GM23338 (cell line): ENCODE data around the gene NDST4.

Experiments
- CREB1 ChIP-seq: fragments of 250-450 bp; sonication (Bioruptor Pico); IDR thresholded peaks from 2 replicates; pipeline ENCODE4 v1.5.0; 2020; ENCODE audit warnings: low read depth, mild to moderate bottlenecking, moderate library complexity
- EZH2 ChIP-seq: fragments of 200-600 bp; sonication (generic); IDR thresholded peaks from one replicate; pipeline ENCODE4 v1.8.0; 2017; ENCODE audit warnings: antibody characterized with exemption, mild to moderate bottlenecking, low read depth; ENCODE audit not compliant: unreplicated experiment
- EZH2phosphoT487 ChIP-seq: fragments of 200-600 bp; sonication (generic); IDR thresholded peaks from one replicate; pipeline ENCODE4 v1.8.1; 2018; ENCODE audit warnings: antibody characterized with exemption; ENCODE audit not compliant: unreplicated experiment
- JUNB ChIP-seq: IDR thresholded peaks from one replicate; pipeline ENCODE4 v1.6.1; 2016; ENCODE audit warnings: antibody characterized with exemption; ENCODE audit not compliant: unreplicated experiment
- POLR2AphosphoS5 ChIP-seq: IDR thresholded peaks from 2 replicates; pipeline ENCODE4 v1.6.1; 2016; ENCODE audit warnings: antibody characterized with exemption, low read depth
- STAT1 ChIP-seq: IDR thresholded peaks from one replicate; pipeline ENCODE4 v1.6.1; 2016; ENCODE audit warnings: antibody characterized with exemption; ENCODE audit not compliant: unreplicated experiment
- ZNF114 ChIP-seq: fragments of 250-450 bp; sonication (Bioruptor Pico); IDR thresholded peaks from 2 replicates; pipeline ENCODE4 v1.5.0; 2020; ENCODE audit warnings: mild to moderate bottlenecking, moderate library complexity
- ZNF331 ChIP-seq: fragments of 250-450 bp; sonication (Bioruptor Pico); IDR thresholded peaks from 2 replicates; pipeline ENCODE4 v1.5.0; 2020; ENCODE audit warnings: low read depth, mild to moderate bottlenecking, moderate library complexity
- ZNF462 ChIP-seq: fragments of 250-450 bp; sonication (Bioruptor Pico); IDR thresholded peaks from 2 replicates; pipeline ENCODE4 v1.5.0; 2020; ENCODE audit warnings: mild to moderate bottlenecking, moderate library complexity
- TF ChIP-seq, protein P1 (sequence below), 2 experiments: fragments of 200-600 bp in 1 of 2; sonication (generic) in 1 of 2; conservative IDR thresholded peaks; 2 replicates each; pipeline versions ENCODE4 v1.5.1 to v1.6.1; 2016 to 2017; ENCODE audit warnings: antibody characterized with exemption in 2 of 2, low read depth in 2 of 2, mild to moderate bottlenecking in 2 of 2, moderate library complexity in 1 of 2
- TF ChIP-seq, protein P2 (sequence below): IDR thresholded peaks from one replicate; pipeline ENCODE4 v1.6.1; 2018; ENCODE audit warnings: antibody characterized with exemption; ENCODE audit not compliant: unreplicated experiment

DNA sequence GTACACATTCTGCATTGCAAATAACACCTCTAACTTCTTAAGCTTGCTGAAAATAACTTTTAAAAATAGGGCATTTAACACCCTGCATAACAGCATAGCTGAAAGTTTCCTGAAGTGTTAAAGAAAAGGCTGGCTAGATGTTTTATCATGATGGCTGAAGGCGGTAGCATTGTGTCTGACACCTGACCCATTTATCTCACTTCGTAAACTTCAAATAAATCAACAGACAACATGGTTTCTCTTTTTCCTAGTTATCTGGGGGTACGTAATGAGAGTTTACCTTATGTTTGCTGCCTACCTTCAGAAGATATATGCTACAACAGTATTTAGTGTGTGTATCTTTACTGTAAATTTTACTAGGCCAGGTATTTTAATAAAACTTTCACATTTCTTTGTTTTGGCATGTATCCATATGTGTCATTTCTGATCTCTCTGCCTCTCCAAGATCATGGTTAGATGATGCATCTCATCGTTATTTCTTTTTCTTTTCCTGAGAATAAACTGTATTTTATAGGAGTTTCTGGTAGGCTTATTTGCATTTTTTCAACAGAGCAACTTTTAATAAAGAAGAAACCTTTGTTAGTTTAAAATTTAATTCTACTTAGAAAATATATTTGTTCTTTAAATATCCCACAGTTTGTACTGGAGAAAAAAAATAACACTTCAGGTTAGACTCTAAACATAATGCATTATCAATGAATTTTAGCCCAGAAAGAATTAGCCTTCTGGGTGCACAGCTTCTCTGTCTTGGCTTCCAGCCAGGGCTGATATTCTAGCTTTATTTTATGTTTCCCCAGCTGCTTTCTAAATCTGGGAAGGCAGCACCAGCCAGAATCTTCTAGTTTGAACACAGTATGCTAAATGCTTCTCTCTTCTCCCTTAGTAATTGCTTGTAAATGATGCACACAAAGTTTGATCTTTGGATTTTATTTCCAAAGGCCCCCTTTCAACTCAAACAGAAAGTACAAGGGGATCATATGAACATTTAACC is 2.9 kb downstream of the NDST4 start:
- TF ChIP-seq, protein P1, sequence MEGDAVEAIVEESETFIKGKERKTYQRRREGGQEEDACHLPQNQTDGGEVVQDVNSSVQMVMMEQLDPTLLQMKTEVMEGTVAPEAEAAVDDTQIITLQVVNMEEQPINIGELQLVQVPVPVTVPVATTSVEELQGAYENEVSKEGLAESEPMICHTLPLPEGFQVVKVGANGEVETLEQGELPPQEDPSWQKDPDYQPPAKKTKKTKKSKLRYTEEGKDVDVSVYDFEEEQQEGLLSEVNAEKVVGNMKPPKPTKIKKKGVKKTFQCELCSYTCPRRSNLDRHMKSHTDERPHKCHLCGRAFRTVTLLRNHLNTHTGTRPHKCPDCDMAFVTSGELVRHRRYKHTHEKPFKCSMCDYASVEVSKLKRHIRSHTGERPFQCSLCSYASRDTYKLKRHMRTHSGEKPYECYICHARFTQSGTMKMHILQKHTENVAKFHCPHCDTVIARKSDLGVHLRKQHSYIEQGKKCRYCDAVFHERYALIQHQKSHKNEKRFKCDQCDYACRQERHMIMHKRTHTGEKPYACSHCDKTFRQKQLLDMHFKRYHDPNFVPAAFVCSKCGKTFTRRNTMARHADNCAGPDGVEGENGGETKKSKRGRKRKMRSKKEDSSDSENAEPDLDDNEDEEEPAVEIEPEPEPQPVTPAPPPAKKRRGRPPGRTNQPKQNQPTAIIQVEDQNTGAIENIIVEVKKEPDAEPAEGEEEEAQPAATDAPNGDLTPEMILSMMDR (conservative IDR thresholded peaks at IDR 0.05; ENCODE audit: low read depth in 2 of 2): no peak
- no peak for TF ChIP-seq JUNB
- no peak for TF ChIP-seq EZH2phosphoT487
- no peak for TF ChIP-seq EZH2
- no peak for TF ChIP-seq CREB1
- TF ChIP-seq, protein P2, sequence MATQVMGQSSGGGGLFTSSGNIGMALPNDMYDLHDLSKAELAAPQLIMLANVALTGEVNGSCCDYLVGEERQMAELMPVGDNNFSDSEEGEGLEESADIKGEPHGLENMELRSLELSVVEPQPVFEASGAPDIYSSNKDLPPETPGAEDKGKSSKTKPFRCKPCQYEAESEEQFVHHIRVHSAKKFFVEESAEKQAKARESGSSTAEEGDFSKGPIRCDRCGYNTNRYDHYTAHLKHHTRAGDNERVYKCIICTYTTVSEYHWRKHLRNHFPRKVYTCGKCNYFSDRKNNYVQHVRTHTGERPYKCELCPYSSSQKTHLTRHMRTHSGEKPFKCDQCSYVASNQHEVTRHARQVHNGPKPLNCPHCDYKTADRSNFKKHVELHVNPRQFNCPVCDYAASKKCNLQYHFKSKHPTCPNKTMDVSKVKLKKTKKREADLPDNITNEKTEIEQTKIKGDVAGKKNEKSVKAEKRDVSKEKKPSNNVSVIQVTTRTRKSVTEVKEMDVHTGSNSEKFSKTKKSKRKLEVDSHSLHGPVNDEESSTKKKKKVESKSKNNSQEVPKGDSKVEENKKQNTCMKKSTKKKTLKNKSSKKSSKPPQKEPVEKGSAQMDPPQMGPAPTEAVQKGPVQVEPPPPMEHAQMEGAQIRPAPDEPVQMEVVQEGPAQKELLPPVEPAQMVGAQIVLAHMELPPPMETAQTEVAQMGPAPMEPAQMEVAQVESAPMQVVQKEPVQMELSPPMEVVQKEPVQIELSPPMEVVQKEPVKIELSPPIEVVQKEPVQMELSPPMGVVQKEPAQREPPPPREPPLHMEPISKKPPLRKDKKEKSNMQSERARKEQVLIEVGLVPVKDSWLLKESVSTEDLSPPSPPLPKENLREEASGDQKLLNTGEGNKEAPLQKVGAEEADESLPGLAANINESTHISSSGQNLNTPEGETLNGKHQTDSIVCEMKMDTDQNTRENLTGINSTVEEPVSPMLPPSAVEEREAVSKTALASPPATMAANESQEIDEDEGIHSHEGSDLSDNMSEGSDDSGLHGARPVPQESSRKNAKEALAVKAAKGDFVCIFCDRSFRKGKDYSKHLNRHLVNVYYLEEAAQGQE: no peak
- TF ChIP-seq STAT1: no peak
- no peak for TF ChIP-seq POLR2AphosphoS5
- TF ChIP-seq ZNF462: no peak
- no peak for TF ChIP-seq ZNF114
- TF ChIP-seq ZNF331 (CRISPR knock-in tag): no peak
